ENCODE results near the gene HDAC11.

Gene HDAC11

DNA sequence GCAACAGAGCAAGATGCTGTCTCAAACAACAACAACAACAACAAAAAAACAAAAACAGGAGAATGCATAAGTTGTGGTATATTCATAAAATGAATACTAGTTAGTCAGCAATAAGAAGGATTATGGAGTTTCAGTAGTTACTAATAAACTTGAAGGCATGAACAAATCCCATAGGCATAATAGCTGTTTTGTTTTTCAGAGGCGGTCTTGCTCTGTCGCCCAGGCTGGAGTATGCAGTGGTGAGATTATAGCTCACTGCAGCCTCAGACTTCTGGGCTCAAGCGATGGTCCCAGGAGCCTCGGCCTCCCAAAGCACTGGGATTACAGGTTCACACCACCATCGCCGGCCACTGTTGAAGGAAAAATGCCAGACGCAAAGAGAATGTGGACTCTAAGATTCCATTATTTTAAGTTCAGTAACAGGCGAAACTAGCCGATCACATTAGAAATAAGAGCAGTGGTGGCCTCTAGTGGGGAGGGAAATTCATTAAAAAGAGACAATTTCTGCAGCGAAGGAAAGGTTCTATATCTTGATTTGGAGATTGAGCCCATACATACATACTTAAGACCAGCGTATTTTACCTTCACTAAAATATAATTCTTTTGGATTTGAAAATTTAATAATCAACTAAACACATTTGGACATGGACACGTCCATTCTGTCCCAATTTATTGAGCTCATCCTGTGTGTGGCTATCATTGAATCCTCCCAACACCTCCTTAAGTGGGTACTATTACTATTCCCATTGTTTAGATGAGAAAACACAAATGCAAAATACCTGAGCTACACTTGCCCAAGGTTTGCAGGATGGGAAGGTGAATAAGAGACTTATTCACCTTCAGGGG, 27.4 kb upstream of the HDAC11 start:
- TF ChIP-seq, protein P1, sequence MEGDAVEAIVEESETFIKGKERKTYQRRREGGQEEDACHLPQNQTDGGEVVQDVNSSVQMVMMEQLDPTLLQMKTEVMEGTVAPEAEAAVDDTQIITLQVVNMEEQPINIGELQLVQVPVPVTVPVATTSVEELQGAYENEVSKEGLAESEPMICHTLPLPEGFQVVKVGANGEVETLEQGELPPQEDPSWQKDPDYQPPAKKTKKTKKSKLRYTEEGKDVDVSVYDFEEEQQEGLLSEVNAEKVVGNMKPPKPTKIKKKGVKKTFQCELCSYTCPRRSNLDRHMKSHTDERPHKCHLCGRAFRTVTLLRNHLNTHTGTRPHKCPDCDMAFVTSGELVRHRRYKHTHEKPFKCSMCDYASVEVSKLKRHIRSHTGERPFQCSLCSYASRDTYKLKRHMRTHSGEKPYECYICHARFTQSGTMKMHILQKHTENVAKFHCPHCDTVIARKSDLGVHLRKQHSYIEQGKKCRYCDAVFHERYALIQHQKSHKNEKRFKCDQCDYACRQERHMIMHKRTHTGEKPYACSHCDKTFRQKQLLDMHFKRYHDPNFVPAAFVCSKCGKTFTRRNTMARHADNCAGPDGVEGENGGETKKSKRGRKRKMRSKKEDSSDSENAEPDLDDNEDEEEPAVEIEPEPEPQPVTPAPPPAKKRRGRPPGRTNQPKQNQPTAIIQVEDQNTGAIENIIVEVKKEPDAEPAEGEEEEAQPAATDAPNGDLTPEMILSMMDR (IDR thresholded peaks at IDR 0.05; ENCODE audit: control extremely low read depth, extremely low read depth, low read depth, missing control alignments), result peak; percentile 61
- CTCF ChIA-PET, result interaction anchor here (0.6 to 6.0 kb wide), 55 partner anchors 8 to 670 kb away, joined by 3 to 97 read pairs (median 4); partner anchors contain the start of genes HDAC11 and NUP210
- POLR2A ChIA-PET, result interaction anchor here (0.8 to 1.4 kb wide), 2 partner anchors 27 to 34 kb away, joined by 5 to 6 read pairs; partner anchors contain the start of gene HDAC11
- DNase-seq (ENCODE audit: extremely low spot score), result peak; percentile 60

DNA sequence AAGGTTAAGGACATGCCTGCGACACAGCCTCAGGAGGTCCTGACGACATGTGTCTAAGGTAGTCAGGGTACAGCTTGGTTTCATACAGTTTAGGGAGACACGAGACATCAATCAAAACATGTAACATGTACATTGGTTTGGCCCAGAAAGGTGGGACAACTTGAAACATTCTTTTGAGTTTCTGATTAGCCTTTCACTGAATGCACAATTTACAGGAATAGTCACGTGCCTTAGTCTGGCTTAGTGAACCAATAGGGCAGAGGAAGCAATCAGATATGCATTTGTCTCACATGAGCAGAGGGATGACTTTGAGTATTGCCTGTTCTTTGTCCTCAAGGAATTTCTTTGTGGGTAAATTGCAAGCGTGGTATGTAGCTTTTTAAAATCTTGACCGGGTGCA, 24.5 kb upstream of the HDAC11 start:
- TF ChIP-seq, protein P1 (IDR thresholded peaks at IDR 0.05; ENCODE audit: control extremely low read depth, extremely low read depth, low read depth, missing control alignments), result no peak
- POLR2A ChIA-PET, result interaction anchor here (0.8 kb wide), 1 partner anchor 364 kb away, joined by 3 read pairs; no protein-coding TSS in a partner anchor
- DNase-seq (ENCODE audit: extremely low spot score), result no peak
- CTCF ChIA-PET, result interaction anchor here (1.0 to 6.0 kb wide), 7 partner anchors 11 to 364 kb away, joined by 3 to 97 read pairs (median 4); partner anchors contain the start of gene NUP210

DNA sequence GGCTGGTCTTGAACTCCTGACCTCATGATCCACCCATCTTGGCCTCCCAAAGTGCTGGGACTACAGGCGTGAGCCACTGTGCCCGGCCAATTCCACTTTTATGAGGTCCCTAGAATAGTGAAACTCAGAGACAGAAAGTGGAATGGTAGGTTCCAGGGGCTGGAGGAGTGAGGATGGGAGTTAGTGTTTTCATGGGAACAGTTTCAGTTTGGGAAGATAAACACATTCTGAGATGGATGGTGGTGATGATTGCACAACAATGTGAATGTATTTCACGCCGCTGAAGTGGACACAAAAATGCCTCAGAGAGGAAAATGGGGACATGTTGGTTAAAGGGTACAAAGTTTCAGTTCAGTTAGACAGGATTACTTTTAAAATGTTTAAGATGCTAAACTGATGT, 22.5 kb upstream of the HDAC11 start:
- TF ChIP-seq, protein P1 (IDR thresholded peaks at IDR 0.05; ENCODE audit: control extremely low read depth, extremely low read depth, low read depth, missing control alignments), result no peak
- ChIA-PET CTCF (interaction anchor here (0.8 kb wide), 1 partner anchor 366 kb away, joined by 3 read pairs; no protein-coding TSS in a partner anchor), POLR2A (no interaction called here)
- DNase-seq (ENCODE audit: extremely low spot score), result no peak

DNA sequence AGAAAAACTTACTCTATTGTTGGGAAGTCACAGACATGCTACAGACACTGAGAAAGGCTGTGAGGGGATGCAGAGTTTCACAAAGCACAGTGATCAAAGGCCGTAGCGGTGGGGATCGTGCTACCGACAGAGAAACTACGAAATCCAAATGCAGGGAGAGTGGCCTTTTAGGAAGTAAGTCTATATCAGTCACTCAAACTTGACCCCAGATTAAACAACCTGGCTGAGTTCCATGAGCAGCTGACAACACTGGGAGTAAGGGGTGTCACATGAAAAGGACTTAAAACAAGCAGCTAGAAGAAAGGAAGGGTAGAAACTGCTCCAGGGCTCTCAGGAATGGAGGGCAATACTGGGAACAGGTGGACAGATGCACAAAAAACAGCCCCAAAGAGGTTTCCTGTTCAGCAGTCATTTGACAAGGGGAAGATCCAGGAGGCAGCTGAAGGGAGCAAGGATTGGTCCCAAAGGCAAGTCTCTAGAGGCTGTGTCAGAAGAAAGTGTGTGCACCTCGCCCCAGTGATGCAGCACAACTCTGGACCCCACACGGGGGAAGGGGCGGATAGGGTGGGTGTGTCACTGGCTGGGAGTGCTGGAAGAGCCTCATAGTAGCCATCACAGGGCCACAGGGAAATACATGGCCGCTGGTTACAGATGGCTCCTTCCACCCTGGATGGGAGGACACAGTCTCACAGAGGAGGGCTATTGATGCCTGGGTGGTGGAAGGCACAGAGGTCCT, 20.3 kb upstream of the HDAC11 start:
- POLR2A ChIA-PET, result no interaction called here
- DNase-seq (ENCODE audit: extremely low spot score), result no peak
- CTCF ChIA-PET, result interaction anchor here (0.6 to 0.8 kb wide), 2 partner anchors 13 to 368 kb away, joined by 3 read pairs; no protein-coding TSS in a partner anchor
- TF ChIP-seq, protein P1 (IDR thresholded peaks at IDR 0.05; ENCODE audit: control extremely low read depth, extremely low read depth, low read depth, missing control alignments), result no peak

DNA sequence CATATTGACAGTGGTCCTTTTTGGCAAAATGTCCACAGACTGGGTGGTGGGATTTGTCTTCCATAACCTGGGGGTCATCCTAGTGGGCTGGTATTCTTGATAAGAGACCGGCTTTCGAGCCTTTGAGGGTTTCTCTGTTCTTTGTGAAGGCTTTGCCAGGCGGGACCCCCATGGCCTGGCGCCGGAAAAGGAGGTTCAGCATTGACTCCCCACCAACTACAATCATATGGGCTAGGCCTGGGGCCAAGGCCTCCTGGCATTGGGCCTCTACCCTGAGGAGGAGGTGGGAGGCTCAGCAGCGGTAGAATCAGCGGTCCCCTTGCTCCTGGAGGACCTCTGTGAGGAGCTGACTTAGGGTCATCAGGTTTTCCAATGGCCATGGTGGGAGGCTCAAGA, 19.8 kb upstream of the HDAC11 start:
- POLR2A ChIA-PET, result no interaction called here
- CTCF ChIA-PET, result interaction anchor here (0.8 to 4.0 kb wide), 6 partner anchors 8 to 369 kb away, joined by 3 to 45 read pairs (median 11); no protein-coding TSS in a partner anchor
- TF ChIP-seq, protein P1 (IDR thresholded peaks at IDR 0.05; ENCODE audit: control extremely low read depth, extremely low read depth, low read depth, missing control alignments), result no peak
- DNase-seq (ENCODE audit: extremely low spot score), result no peak

All from GM10248 (cell line).